ENCODE measurements around the gene NDUFV1. TPM values are rescaled to one million over a fixed set of nuclear protein-coding genes. Genes with fewer than 3 reads are reported as not detected.

The NDUFV1 gene
- total RNA-seq, 4 donors from 2014 or later: 154 to 249 (median 180) TPM

DNA sequence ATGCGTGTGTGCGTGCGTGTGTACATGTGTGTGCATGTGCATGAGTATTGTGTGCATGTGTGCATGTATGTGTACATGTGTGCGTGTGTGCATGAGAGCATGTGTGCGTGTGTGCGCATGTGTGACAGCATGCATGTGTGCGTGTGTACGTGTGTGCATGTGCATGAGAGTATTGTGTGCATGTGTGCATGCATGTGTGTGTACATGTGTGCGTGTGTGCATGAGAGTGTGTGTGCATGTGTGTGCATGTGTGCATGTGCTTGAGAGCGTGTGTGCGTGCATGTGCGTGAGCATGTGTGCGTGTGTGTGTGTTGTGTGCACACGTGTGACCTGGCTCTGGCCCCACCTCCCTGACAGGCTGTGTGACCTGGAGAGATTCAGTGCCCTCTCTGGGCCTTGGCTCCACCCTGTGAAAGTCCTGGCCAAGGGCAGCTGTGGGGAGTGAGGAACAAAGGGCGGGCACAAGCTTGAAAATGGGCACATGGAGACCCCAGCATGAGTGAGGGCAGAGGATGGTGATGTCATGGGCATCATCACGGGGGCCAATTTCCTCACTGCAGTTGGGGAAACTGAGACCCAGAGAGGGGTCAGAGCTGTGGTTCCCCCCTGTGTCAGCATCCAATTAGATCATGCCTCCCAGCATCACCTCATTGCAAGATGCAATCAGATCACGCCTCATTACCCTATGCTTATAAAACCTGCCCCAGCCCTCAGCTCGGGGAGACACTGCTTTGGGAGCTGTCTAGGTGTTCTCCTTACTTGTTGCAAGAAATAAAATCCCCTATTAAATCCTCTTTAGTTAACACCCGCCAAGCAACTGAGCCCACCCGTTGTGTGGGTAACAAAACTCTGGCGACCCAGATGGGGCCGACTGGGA lies 43.1 kb downstream of the NDUFV1 start:
- Histone ChIP-seq H3K9me3 (no peaks in the 10 kb centered on the region), H3K27me3 (peaks cover 74% of the 10 kb centered on the region), H3K27ac (no peak overlapping the region), H3K36me3 (no peaks in the 10 kb centered on the region), H3K4me1 (no peaks in the 10 kb centered on the region), H3K4me3 (peak overlapping the region in 1 of 2 donors; percentile 31)
- 92 to 96% methylated on average over 12 to 16 of the region's 22 CpGs for WGBS, 2 donors (ENCODE audit: low coverage in 1 of 2)
- TF ChIP-seq, protein P1, sequence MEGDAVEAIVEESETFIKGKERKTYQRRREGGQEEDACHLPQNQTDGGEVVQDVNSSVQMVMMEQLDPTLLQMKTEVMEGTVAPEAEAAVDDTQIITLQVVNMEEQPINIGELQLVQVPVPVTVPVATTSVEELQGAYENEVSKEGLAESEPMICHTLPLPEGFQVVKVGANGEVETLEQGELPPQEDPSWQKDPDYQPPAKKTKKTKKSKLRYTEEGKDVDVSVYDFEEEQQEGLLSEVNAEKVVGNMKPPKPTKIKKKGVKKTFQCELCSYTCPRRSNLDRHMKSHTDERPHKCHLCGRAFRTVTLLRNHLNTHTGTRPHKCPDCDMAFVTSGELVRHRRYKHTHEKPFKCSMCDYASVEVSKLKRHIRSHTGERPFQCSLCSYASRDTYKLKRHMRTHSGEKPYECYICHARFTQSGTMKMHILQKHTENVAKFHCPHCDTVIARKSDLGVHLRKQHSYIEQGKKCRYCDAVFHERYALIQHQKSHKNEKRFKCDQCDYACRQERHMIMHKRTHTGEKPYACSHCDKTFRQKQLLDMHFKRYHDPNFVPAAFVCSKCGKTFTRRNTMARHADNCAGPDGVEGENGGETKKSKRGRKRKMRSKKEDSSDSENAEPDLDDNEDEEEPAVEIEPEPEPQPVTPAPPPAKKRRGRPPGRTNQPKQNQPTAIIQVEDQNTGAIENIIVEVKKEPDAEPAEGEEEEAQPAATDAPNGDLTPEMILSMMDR (IDR thresholded peaks at IDR 0.05): no peak
- TF ChIP-seq EP300 (IDR thresholded peaks at IDR 0.05) (no peak), POLR2AphosphoS5 (IDR thresholded peaks at IDR 0.05) (no peak), POLR2A (IDR thresholded peaks at IDR 0.05) (no peak)
- ATAC-seq: peak; percentile 33

DNA sequence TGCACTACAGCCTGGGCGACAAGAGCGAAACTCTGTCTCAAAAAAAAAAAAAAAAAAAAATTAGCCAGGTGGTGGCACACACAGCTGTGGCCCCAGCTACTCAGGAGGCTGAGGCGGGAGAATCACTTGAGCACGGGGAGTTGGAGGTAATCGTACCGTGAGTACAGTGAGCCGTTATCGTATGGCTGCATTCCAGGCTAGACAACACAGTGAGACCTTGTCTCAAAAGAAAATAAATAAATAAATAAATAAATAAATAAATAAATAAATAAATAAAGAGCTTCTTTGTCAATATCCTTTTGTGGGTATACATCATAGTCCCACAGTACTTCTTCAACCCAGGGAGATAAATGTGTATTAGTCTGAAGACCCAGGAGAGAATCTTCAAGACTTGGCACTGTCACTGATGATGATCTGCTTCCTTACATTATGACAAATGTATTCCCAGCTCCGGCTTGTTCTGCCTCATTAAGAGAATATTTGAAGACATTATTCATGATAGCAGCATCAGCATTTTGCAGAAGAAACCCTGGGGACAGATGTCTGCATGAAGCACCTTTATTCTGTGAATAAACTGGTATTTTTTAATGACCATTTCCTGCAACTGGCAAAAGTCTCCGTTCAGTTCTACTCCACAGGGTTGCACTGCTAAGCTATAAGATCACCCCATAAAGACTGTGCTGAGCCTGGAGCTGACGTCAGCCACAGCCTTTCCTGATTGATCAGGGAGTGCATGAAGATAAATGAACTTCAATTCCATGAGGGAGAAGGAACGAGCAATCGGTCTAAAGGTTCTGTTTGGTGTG lies 45.4 kb downstream of the NDUFV1 start:
- H3K27ac ChIP-seq: no peak overlapping the region
- WGBS, 2 donors (ENCODE audit: low coverage in 1 of 2): 49 to 52% methylated on average over 11 to 13 of the region's 13 CpGs

DNA sequence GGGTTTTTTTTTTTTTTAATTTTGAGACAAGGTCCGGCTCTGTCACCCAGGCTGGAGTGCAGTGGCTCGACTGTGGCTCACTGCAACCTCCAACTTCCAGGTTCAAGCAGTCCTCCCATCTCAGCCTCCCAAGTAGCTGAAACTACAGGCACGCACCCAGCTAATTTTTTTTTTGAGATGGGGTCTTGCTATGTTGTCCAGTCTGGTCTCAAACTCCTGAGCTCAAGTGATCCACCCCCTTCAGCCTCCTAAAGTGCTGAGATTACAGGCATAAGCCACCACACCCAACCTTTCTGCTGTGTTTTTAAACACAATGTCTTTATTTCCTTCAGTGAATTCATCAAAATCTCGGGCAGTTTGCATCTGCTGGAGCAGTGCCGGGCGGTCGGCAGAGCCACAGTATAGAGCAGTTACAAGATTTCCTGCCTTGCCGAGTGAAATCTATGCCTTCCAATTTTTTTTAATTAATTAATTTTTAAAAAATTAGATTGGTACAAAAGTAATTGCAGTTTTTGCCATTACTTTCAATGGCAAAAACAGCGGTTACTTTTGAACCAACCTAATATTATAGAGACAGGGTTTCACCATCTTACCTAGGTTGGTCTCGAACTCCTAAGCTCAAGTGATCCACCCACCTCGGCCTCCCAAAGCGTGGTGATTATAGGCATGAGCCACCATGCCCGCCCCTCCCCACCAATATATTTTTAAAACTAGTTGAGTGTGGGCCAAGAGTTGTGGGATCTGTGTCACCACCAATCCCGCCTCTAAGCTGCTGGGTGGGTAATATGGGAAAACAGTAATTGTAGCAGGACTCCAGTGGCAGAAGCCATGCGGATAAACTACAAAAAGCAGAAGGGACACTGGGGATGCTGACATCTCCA lies 46.5 kb downstream of the NDUFV1 start:
- H3K9me3 ChIP-seq: no peaks in the 10 kb centered on the region
- TF ChIP-seq, protein P1 (IDR thresholded peaks at IDR 0.05): no peak
- no peak for TF ChIP-seq EP300 (IDR thresholded peaks at IDR 0.05)
- TF ChIP-seq POLR2AphosphoS5 (IDR thresholded peaks at IDR 0.05): no peak
- no peak for TF ChIP-seq POLR2A (IDR thresholded peaks at IDR 0.05)
- no peak overlapping the region for H3K4me3 ChIP-seq
- H3K27ac ChIP-seq: no peak overlapping the region
- no peak for ATAC-seq
- no peaks in the 10 kb centered on the region for H3K36me3 ChIP-seq
- no peaks in the 10 kb centered on the region for H3K4me1 ChIP-seq
- H3K27me3 ChIP-seq: peaks cover 43% of the 10 kb centered on the region
- 76 to 77% methylated on average over 8 to 11 of the region's 15 CpGs for WGBS, 2 donors (ENCODE audit: low coverage in 1 of 2)

More for the DNA sequence above, 45.4 kb downstream of the NDUFV1 start:
- no peaks in the 10 kb centered on the region for H3K4me1 ChIP-seq
- H3K9me3 ChIP-seq: no peaks in the 10 kb centered on the region
- no peak overlapping the region for H3K4me3 ChIP-seq
- H3K36me3 ChIP-seq: no peaks in the 10 kb centered on the region
- no peak for TF ChIP-seq EP300 (IDR thresholded peaks at IDR 0.05)
- TF ChIP-seq POLR2A (IDR thresholded peaks at IDR 0.05): no peak
- TF ChIP-seq, protein P1 (IDR thresholded peaks at IDR 0.05): no peak
- no peak for TF ChIP-seq POLR2AphosphoS5 (IDR thresholded peaks at IDR 0.05)
- peaks cover 53% of the 10 kb centered on the region for H3K27me3 ChIP-seq
- ATAC-seq: no peak

DNA sequence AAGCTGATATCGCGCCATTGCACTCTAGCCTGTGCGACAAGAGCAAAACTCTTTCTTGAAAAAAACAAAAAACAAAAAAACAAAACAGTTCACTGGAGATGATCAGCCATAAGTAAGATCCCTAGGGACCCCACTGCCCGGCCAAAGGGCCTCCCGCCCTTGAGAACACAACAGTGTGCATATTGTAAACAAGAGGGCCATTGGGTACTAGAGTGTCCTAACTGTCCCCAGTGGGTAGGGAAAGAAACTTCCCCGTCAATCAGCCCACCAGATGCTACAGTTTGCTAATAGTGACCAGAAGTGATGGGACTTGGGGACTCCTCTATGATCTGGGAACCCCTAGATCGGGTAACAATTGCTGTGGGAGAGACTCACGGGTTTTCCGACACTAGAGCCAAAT lies 47.5 kb downstream of the NDUFV1 start:
- H3K4me1 ChIP-seq: no peaks in the 10 kb centered on the region
- H3K9me3 ChIP-seq: no peaks in the 10 kb centered on the region
- peaks cover 33% of the 10 kb centered on the region for H3K27me3 ChIP-seq
- no peak overlapping the region for H3K27ac ChIP-seq
- 46 to 100% methylated on average over 1 to 6 of the region's 9 CpGs for WGBS, 2 donors (ENCODE audit: low coverage in 1 of 2)
- no peak overlapping the region for H3K4me3 ChIP-seq
- no peak for TF ChIP-seq EP300 (IDR thresholded peaks at IDR 0.05)
- TF ChIP-seq POLR2A (IDR thresholded peaks at IDR 0.05): no peak
- TF ChIP-seq, protein P1 (IDR thresholded peaks at IDR 0.05): no peak
- no peak for TF ChIP-seq POLR2AphosphoS5 (IDR thresholded peaks at IDR 0.05)
- no peak for ATAC-seq
- no peaks in the 10 kb centered on the region for H3K36me3 ChIP-seq

All from gastroesophageal sphincter (tissue), 4 donors.